Measurements from ENCODE around the gene CCR1.
A peak's percentile ranks its signal among the peaks of the same experiment; 100 is the strongest.

CCR1 gene

GRCh38 chr3:46208167-46208704, at the start of gene CCR1:
Gene CCR1 (minus strand): TSS chr3:46208313. CDS start chr3:46204313, 4,000 bp downstream.
- DNase-seq (ENCODE audit: low read depth), result peak; percentile 91
- H3K4me3 ChIP-seq (ENCODE audit: low read depth, low read length), result peak within 1 kb of the TSS; percentile 46
- TF ChIP-seq MAX (IDR thresholded peaks at IDR 0.05; ENCODE audit: low read depth, low read length) (no peak), CTCF (IDR thresholded peaks at IDR 0.05; ENCODE audit: low read depth, low read length) (peak; percentile 86), MYC (IDR thresholded peaks at IDR 0.05; ENCODE audit: low read depth, low read length) (peak; percentile 47; the same call in 1 of the 2 replicates)

DNA sequence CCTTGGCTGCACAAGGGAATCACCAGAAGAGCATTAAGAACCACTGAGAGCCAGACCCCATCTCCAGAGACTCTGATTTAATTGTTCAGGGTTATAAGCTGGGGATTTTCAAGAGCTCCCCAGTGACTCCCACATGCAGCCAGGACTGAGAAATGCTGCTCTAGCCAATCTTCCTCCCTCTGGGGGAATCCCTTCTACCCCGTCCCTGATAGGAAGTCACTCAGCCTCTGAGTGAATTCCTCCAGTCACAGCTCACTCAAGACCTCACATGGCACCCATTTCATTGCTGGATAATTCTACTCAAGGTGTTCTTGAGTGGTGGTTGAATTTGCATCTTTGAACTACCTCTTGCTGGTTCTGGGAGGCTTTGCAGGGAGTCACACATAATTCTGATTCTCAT, 44.9 kb upstream of the CCR1 start:
- no peak for TF ChIP-seq MAX (IDR thresholded peaks at IDR 0.05; ENCODE audit: low read depth, low read length)
- no peak for TF ChIP-seq CTCF (IDR thresholded peaks at IDR 0.05; ENCODE audit: low read depth, low read length)
- no peak for TF ChIP-seq MYC (IDR thresholded peaks at IDR 0.05; ENCODE audit: low read depth, low read length)
- H3K4me3 ChIP-seq (ENCODE audit: low read depth, low read length), result no peak overlapping the region
- DNase-seq (ENCODE audit: low read depth), result no peak

GRCh38 chr3:46245146-46245545, 37.0 kb upstream of the CCR1 start:
- TF ChIP-seq MAX (IDR thresholded peaks at IDR 0.05; ENCODE audit: low read depth, low read length) (no peak), POLR2A (IDR thresholded peaks at IDR 0.05; ENCODE audit: extremely low read depth, insufficient read length) (no peak), MYC (IDR thresholded peaks at IDR 0.05; ENCODE audit: low read depth, low read length) (no peak), CTCF (IDR thresholded peaks at IDR 0.05; ENCODE audit: low read depth, low read length) (no peak)
- peak; percentile 24 for DNase-seq (ENCODE audit: low read depth)
- H3K4me3 ChIP-seq (ENCODE audit: low read depth, low read length), result no peak overlapping the region

- DNase-seq (ENCODE audit: low read depth), result no peak
- TF ChIP-seq CTCF (IDR thresholded peaks at IDR 0.05; ENCODE audit: low read depth, low read length) (no peak), POLR2A (IDR thresholded peaks at IDR 0.05; ENCODE audit: extremely low read depth, insufficient read length) (no peak), MYC (IDR thresholded peaks at IDR 0.05; ENCODE audit: low read depth, low read length) (no peak), MAX (IDR thresholded peaks at IDR 0.05; ENCODE audit: low read depth, low read length) (no peak)
- H3K4me3 ChIP-seq (ENCODE audit: low read depth, low read length), result no peak overlapping the region
Observed at GRCh38 chr3:46243560-46243959, 35.4 kb upstream of the CCR1 start.

DNA sequence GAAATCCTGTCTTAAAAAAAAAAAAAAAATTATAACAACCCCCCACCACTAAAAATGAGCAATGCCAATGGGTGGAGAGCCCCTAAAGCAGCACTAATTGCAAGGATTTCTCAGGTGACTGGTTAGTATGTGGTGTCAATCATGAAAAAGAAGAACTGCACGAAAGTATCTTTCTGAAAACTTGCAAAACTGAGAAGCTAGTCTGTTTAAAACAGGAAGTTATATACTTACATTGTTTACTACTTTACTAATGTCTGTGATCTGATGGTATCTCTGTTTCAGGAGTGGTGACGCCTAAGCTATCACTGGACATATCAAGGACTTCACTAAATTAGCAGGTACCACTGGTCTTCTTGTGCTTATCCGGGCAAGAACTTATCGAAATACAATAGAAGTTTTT, 34.0 kb upstream of the CCR1 start, which contains the start of gene CCR3:
Gene CCR3 (plus strand): TSS at position 341 of the 400 bp plus-strand sequence. CDS start 22,699 bp downstream, outside the sequence.
- peak; percentile 65 for DNase-seq (ENCODE audit: low read depth)
- TF ChIP-seq POLR2A (IDR thresholded peaks at IDR 0.05; ENCODE audit: extremely low read depth, insufficient read length) (no peak), CTCF (IDR thresholded peaks at IDR 0.05; ENCODE audit: low read depth, low read length) (no peak), MAX (IDR thresholded peaks at IDR 0.05; ENCODE audit: low read depth, low read length) (no peak), MYC (IDR thresholded peaks at IDR 0.05; ENCODE audit: low read depth, low read length) (no peak)
- H3K4me3 ChIP-seq (ENCODE audit: low read depth, low read length), result no peak within 1 kb of the TSS
